Stimulated activated CD8-positive, alpha-beta memory T cell treated with anti-CD3 and anti-CD28 coated beads, Interleukin-4, amount 100 ng/mL, for 1 hour (primary cell): ENCODE measurements around the gene QRFP.

ENCODE experiments used
- DNase-seq, 2 donors: peaks; one replicate each; pipeline ENCODE4 v3.0.0-alpha.2; 2020; ENCODE audit warnings: low read depth in 2 of 2, low spot score in 1 of 2

QRFP gene

DNA sequence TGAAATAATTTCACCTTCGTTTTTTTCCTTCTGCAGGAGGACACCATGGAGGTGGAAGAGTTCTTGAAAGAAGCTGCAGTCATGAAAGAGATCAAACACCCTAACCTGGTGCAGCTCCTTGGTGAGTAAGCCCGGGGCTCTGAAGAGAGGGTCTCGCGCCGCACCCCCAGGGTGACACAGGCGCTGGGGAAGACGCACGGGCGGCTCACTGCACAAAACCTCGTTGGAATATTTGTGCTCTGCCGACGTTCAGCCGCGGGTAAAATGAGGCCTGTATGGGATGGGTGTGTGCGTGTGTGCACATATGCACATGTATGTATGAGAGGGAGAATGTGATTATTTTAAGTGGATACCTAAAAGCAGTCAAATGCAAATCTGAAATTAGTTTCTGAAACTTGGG, 24.5 kb downstream of the QRFP start:
- no peak for DNase-seq

DNA sequence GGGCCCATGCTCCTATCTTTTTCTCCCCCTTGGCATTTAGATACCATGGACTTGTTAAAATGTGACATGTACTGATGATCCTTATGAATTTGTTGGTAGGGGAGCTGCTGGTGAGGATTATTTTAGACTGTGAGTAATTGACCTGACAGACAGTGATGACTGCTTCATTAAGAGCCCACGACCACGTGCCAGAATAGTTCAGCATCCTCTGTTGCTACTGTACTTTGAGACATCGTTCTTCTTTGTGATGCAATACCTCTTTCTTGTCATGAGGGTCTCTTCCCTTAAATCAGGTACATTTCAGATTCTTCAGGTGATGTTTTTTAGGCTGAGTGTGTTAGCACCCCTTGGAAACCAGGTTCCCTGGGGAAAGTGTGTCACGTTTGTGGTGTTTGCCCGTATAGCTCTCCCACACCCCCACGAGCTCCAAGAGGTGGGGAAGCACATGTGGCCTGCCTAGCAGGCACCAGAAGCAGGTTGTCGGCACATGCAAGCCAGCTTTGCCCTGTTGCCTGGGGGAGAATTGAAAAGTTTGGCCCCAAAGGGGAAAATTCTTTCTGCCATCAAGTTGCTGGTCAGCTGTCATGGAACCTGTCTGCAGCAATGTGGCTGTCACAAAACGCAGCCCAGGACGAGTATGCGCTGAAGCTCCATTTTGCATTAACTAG, 25.1 kb downstream of the QRFP start:
- DNase-seq, result no peak

DNA sequence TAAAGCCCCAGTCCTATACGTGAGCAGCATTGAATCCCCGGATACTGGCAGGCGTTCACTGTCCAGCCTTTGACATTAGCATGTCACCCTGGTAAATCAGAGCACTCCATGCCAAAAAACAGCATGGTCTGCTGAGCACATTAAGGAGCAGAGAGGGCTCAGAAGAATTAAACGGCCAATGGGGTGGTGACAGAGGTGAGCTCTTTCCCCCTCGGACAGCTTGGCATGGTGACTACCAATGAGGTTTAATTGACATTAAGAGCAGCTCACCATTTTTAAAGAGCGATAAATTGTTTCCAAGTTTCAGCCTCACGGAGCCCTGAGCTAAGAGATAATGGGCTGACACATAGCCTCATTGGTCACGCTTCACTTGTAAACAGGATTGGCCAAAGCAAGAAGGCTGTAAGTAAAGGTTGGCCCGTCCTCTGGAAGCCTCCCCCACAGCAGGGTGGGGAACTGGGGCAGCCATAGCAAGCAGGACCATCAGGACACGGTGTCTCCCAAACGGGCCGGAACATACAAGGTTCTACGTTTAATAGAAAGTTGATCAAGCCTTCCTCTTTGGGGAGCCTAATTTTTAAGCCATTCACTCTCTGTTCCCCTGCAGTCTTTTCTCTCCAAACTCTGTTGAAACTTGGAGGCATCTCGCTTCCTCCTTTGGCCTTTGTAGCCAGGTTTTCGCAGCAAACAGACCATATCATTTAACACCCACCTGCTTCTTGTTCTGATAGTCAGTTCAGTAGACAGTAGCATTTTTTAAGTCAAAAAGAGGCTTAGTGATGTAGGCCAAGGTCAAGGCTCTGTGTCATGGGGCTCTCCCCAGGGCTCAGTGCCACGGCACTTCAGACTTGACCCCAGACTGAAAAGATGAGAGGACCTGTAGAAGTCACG, 25.9 kb downstream of the QRFP start:
- DNase-seq, result no peak

DNA sequence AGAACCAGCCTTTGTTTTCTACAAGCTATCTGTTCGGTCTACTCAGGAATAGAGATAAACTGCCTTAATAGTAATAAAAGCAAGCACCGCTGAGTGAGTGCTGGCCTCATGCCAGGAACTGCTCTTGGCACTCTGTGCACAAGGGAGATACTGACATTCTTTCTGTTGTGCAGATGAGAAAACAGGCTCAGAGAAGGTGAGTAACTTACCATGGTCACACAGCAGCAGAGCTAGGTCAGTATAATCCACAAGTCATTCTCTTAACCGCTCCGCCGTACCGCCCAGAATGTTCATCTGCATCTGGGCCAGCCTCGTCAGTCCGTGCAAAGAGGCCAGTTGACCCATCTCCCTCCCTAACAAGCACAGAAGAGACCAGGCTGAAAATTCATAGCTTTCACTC, 27.4 kb downstream of the QRFP start:
- DNase-seq, result no peak

DNA sequence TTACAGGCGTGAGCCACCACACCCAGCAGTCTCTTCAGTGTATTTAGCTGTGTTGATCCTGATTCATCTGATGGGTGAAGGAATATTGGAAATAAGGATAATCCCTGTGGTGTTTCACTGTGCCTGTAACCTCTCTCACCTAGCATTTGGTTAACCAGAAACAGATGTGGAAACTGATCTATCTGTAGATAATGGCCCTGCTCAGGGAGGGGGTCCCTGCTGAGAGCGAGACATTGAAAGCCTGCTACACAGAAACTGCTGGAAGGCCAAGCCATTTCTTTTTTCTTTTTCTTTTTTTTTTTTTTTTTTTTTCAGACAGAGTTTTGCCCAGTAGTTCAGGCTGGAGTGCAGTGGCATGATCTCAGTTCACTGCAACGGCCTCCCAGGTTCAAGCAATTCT, 28.4 kb downstream of the QRFP start:
- no peak for DNase-seq

DNA sequence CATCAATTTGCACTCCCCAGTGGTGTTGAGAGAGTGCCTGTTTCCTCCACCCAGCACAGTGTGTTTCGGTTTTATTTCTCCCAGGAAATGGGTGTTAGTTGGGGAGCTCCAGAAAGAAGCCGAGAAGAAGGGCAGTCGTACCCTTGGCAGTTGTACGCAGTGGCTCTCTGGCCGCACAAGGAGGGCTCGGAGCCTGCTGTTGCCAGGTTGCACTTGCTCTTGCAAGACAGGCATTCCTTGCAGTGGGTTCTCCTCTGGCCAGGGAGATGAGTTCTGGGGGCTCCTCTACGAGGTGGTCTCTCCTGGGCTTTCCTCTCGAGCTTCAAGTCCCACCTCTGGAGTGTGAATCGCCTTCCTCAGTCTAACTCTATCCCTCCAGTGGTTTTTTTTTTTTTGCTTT, 29.1 kb downstream of the QRFP start:
- no peak for DNase-seq

DNA sequence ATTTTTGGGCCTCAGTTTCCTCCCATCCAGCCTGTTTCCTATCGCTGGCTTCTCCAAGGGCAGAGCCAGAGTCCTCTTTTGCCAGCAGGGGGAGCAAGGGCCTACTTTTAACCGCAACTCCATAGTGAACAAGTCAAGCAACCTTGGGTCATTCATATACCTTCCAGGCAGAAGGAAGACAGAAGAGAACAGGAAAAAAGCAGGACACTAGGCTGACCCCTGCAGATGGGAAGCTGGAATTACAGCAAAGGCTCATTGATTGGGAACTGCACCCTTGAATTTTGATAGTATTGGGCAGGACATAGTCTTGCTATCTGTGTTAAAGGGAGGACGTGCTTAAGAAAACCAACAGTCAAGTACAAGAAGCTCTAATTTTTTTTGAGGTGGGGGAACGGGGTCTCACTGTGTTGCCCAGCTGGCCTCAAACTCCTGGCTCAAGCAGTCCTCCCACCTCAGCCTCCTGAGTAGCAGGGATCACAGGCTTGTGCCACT, 30.1 kb downstream of the QRFP start:
- DNase-seq, result peak in 1 of 2 donors; percentile 17

DNA sequence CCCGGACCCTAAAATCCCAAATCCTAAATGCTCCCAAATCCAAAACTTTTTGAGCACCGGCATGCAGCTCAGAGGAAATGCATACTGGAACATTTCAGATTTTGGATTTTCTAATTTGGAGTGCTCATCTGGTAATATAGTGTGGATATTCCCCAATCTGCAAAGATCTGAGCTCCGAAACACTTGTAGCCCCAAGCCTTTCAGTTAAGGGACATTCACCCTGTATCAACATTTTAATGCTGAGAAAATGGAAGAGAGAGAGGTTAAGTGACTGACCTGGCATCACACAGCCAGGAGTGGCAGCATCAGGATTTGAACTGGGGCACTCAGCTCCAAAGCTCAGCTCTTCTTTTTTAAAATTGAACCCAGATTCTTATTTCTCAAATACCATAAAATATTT, 30.7 kb downstream of the QRFP start:
- DNase-seq, result no peak

DNA sequence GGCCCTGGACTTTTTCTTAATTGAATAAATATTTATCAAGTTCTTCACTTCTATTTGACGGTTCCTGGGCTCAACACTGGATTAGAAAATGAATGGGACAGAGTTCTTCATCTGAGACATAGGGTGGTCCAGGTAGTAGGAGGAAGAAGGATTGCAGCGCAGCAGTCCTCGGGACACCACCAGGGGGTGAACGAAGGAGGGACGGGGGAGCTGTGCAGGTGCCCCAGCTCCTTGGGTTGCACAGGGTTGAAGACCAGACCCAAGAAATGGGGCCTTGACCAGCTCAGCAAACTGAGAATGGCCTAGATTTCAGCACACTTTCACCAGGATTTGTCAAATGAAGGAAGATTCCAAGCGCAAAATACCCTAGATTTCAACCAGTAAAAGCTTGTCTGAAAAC, 32.1 kb downstream of the QRFP start:
- no peak for DNase-seq

DNA sequence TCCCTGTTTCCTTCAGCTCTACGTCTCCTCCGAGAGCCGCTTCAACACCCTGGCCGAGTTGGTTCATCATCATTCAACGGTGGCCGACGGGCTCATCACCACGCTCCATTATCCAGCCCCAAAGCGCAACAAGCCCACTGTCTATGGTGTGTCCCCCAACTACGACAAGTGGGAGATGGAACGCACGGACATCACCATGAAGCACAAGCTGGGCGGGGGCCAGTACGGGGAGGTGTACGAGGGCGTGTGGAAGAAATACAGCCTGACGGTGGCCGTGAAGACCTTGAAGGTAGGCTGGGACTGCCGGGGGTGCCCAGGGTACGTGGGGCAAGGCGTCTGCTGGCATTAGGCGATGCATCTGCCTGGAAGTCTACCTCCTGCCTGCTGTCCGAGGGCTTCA, 33.9 kb downstream of the QRFP start:
- no peak for DNase-seq

DNA sequence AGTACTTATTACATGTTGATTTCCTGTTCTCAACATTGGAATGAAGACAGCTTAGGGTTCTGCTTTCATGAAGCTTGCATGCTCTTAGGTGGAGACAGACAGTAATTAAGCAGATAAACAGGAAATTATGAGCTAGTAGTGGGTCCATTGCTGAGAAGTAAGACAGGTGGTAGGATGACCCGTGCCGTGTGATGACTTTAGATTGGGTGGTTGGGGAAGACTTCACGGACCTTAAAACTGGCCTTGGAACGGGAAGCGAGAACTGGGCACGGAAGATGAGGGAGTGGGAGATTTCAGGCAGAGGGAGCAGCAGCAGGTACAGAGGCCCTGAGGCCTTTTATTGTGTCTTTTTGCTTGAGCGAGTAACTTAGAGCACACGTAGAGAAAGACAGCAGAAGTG, 34.4 kb downstream of the QRFP start:
- DNase-seq, result no peak

DNA sequence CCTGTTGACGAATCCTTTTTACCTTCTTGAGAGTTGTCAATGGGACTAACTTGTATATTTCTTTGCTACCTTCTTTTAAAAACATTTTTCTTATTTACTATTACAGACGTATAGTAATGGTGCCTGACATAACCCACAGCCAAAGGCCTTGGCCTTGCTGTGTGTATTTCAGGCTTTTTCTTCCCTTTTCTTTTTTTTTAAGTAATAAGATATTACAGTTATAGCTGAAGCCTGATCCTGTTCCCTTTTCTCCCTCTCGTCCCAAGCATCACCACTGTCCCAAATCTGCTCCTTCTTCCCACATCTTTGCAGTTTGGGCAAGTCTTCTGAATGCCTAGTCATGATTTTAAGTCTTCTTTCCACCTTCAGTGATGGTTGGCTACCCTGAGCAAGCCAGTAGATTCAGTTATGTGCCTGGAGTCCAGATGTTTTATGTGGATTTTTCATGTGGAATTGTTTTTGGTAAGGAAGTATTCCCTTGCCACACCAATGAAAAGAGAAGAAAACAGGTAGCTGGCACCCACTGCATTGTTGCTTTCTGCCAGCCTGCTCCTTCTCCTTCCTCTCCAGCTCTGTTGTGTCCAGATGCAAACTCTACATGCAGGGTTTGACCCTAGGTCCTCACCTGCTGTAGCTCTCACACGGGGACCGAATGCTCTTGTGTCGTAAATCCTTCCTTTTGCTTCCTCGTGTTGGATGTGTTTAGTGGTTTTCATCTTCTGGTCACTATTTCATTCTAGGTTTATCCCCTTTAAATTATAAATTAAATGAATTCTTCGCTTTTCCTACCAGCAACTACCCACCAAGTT, 35.0 kb downstream of the QRFP start:
- DNase-seq, result no peak

DNA sequence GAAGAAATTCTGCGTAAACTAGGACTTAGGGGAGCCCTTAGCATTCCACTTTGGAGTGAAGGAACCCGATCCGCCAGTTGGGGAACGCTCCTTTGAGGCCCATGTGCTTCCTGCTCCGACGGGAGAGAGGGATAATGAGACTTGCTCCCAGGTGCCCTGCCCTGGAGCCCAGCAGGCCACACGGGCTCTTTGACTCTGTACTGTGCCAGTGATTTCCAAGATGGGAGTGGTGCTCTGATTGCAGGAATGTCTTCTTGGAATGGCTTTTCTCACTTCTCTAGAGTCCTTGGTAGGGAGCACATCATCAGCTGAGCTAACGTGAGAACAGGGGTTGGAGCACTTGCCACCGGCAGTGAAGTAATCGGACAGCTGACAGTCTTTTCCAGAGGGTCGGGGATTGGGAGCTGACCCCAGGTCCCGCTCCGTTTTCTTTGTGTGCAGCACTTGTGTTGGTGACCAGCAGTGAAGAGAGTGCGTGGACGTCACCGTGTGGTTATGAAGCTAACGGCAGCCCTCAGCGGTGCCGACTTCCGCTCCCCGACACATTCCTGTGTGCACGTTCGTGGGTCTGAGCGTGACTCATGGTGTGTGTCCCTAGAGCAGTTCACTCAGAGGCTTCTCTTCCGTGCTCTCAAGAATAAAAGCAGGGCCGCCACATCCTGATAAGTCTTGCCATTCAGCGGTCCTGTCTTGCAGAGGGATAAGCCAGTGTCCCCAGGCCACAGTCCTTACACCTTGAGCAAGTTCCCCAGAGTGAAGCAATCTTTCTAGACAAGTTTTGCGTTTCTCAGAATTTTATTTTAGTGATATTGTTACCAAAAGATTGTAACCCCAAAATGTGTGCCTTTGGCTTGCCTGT, 35.9 kb downstream of the QRFP start:
- no peak for DNase-seq

DNA sequence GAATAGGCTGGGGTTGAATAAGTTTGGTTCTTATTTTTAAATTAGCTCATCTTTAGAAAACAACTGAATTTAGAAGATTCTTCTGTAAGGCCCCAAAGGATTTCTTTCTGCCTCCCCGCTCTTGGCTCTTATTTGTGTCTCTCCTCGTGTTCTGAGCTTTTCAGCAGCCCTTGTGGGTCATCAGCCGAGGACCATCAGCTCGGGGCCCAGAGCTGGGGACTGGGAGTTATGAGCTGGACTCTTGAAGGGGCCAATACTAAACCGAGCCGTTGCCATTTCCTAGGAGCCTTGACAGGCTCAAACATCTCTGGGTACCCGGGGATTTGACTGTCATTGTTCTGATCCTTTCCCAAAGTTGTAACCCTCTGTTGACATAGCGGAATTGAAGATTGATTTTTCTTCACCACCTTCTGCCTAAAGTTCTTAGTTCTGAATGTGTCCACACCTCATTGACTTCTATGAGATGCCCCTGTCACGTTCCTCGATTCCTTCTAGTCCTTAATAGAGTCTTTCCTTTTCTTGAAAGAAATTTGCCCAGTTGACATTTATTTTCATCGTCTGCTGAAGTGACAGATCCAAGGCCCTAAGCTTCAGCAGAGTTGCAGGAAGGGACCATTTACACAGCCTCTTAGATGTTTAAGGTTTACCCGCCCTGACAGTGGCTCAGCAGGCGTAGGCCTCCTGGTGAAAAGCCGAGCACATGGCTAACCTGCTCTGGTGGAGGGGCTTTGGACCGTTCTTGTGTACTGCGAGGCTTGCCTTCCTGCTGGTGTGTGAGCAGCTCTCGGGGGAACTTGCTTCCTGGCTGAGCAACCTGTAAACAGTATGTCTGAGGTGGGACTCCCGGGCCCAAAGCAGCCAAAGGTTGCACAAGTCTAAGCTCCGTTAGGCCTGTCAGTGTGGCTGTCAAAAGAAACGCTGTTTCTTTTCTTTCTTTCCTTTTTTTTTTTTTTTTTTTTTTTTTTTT, 37.6 kb downstream of the QRFP start:
- DNase-seq, result no peak

DNA sequence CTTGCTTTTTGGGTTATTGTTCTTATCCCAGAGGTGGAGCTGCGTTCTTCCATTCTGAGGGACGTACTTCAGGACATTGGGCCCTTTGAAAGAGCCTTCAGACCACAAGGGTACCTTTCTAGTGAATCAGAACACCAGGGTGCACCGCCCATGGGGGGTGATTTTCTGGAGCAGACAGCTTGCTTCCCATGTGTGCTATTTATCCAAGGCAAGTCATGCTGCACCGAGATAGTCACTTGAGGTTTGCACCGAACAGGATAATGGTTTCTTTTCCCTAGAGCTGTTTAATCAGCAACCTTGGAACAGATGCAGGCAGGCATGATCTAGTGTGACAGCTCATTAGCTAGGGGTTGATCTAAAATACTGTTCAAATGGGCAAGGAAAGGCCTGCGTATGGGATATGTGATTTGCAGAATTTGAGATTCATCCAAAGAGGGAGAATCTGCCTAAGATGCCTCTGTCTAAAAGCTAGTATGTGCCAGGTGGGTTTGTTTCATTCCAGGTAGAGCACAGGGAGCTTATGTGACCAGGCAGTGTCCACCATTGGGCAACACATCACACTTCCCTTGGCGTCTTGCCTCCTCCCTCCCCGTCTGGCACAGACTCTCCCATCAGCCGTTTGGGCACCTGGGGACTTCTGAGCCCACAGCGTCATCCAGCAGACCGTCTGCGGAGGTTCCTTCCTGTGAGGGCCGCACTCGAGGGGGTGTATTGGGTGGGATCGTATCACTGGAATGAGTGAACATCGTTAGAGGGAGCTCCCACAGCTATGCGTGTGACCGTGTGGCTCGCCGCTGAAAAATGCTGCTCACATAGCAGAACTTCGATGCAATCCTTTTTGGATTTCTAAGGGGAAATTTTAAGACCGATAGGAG, 38.5 kb downstream of the QRFP start:
- no peak for DNase-seq

DNA sequence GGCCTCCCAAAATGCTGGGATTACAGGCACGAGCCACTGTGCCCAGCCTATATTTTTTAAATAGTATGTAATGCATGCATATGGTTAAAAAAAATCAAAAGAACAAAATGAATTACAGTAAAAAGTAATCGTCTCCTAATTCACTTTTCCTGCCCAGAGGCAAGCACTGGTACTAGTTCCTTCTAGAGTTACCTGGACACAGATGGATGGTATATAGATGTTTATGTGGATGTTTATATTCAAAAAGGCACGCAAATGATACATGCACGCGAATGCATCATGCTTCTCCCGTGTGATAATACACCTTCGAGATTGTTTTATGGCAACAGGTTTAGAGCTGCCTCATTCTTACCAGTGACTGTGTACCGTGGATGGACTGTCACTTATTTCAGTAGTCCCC, 40.1 kb downstream of the QRFP start:
- no peak for DNase-seq

DNA sequence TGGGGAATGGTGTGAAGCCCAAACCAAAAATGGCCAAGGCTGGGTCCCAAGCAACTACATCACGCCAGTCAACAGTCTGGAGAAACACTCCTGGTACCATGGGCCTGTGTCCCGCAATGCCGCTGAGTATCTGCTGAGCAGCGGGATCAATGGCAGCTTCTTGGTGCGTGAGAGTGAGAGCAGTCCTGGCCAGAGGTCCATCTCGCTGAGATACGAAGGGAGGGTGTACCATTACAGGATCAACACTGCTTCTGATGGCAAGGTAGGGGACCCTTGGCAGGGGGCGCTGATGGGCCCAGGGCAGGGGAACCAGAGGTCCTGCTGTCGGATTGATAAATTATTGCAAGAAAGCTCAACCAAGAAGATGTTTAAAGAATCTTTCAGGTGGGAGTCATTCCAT, 41.8 kb downstream of the QRFP start:
- DNase-seq, result no peak

DNA sequence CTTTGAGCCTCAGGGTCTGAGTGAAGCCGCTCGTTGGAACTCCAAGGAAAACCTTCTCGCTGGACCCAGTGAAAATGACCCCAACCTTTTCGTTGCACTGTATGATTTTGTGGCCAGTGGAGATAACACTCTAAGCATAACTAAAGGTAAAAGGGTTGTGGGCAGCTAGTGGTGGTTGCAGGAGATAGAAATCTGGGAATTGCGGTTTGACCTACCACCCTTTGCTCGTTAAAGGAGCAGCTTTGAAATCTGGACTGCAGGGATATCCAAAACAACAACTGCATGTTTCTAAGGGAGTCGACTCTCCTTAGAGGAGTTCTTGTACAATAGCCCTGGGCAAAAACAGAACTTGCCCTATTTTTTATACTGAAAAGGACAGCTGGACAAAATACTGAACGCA, 42.5 kb downstream of the QRFP start:
- no peak for DNase-seq

DNA sequence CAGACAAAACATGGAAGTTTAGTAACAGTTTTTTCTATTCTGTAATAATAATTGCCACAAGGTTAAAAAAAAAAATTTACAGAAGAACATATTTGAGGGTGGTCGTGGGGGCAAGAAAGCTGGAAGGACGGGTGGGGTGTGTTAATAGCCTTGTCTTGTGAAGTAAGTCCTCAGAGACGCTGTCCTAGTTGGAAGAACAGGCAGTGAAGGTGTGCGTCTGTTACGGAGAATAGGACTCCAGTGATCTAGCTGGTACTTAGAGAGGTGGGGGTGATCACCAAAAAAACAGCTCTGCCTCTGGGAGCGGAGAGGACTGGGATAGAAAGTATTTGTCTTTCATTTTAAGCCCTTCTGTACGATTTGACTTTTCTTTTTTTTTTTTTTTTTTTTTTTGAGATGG, 43.8 kb downstream of the QRFP start:
- DNase-seq, result no peak
